Transverse colon (tissue), 4 donors: ENCODE measurements around the gene SF3B3.

Source experiments
- EP300 ChIP-seq: sonication (generic); formaldehyde crosslinking; IDR thresholded peaks from one replicate; pipeline ENCODE4 v1.6.1; 2017; ENCODE audit warnings: antibody characterized with exemption, low read depth
- POLR2AphosphoS5 ChIP-seq, 3 donors: sonication (generic); formaldehyde crosslinking; IDR thresholded peaks; one replicate each; pipeline ENCODE4 v1.6.1; 2016; ENCODE audit warnings: antibody characterized with exemption in 3 of 3
- TF ChIP-seq, protein P1 (sequence below), 5 experiments: fragments of 200-600 bp in 3 of 5; fragments of 450-650 bp in 2 of 5; sonication (generic) in 3 of 5; IDR thresholded peaks; 1 replicate in 2 of 5; 2 replicates in 3 of 5; pipeline ENCODE4 v1.5.1; 2016 to 2017; ENCODE audit warnings: antibody characterized with exemption in 5 of 5, inconsistent platforms in 3 of 5, mild to moderate bottlenecking in 2 of 5, moderate library complexity in 1 of 5

DNA sequence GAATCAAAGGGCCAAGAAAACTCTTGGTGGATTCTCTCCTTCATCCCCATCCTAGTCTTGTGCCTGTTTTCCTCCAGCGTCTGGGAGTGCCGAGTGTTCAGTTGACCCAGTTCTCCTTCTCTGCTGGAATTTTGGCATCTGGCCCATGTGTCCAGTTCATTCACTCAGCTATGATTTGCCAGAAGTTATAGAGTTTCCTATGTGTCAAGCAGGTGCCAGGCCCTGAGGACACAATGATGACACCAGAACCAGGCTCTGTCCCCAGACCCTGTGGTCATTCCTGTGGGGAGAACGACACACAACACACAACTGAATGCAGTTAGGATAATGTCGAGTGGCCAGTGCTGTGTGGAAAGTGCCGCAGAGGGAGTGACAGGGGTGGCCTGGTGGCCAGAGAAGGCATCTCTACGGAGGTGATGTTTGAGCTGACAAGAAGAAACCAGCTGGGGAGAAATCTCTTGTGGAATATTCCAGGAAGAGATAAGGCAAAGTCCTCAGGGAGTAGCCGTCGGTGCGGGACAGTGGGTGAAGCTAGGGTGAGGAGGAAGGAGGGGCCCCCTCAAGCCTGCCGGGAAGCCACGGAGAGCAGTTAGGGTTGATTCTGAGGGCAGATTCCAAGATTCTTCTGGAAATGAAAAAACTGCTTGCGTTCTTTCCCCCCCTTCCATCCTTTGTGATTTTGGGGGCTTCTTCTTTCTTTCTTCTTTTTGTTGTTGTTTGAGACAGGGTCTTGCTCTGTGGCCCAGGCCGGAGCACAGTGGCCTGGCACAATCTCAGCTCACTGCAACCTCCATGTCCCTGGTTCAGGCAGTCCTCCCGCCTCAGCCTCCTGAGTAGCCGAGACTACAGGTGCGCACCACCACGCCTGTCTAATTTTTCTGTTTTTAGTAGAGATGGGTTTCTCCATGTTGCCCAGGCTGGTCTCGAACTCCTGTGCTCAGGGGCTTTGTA, 86.9 kb downstream of the SF3B3 start:
- TF ChIP-seq, protein P1, sequence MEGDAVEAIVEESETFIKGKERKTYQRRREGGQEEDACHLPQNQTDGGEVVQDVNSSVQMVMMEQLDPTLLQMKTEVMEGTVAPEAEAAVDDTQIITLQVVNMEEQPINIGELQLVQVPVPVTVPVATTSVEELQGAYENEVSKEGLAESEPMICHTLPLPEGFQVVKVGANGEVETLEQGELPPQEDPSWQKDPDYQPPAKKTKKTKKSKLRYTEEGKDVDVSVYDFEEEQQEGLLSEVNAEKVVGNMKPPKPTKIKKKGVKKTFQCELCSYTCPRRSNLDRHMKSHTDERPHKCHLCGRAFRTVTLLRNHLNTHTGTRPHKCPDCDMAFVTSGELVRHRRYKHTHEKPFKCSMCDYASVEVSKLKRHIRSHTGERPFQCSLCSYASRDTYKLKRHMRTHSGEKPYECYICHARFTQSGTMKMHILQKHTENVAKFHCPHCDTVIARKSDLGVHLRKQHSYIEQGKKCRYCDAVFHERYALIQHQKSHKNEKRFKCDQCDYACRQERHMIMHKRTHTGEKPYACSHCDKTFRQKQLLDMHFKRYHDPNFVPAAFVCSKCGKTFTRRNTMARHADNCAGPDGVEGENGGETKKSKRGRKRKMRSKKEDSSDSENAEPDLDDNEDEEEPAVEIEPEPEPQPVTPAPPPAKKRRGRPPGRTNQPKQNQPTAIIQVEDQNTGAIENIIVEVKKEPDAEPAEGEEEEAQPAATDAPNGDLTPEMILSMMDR (IDR thresholded peaks at IDR 0.05), result no peak
- no peak for TF ChIP-seq POLR2AphosphoS5 (IDR thresholded peaks at IDR 0.05)
- TF ChIP-seq EP300, result no peak
